Stimulated activated CD8-positive, alpha-beta memory T cell treated with anti-CD3 and anti-CD28 coated beads, Interleukin-2, amount 100 ng/mL, for 1 hour (primary cell): Measurements from ENCODE around the gene ARHGAP27.
"Not testable (repeated sequence)": the region's sequence is repeated elsewhere in the genome, so short reads cannot be mapped to it uniquely, and the experiment has no call there.

ENCODE experiments used
- DNase-seq, 2 donors: peaks; one replicate each; pipeline ENCODE4 v3.0.0-alpha.2; 2020; ENCODE audit warnings: low read depth in 2 of 2

Gene ARHGAP27

DNA sequence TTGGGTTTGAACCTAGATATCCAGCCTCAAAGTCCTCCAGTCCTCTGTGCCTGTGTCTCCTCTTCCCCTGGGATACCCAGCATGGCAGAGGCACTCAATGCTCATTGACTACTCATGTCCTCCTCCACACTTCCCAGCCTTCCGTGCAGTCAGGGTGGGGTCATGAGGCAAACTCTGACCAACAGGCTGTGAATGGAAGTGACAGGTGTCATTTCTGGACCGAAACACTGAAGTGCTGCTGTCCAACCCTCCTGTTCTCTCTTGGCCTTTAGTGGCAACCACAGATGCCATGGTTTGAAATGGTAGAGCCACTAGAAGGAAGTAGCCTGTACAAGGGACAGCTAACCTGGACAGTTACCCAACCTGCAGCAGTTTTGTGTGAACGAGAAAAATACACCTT is 69.2 kb downstream of the ARHGAP27 start:
- DNase-seq, result no peak

DNA sequence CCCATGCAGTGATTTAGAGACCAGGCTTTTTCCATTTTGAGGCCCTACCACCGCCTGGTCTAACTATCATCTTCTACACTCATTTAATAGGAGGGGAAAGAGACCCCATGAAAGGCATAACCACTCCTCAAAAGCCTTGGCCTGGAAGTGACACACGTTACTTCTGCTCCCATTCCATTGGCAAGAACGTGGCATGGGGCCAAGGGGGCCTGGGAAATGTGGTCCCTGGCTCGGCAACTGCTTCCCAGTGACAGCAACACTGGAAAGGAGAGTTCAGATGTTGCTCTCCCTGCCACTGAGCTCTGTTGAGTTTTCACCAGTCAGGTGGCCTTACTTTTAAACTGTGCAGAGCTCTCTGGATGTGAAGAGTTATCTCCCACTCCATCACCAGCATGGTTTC is 70.7 kb downstream of the ARHGAP27 start:
- no peak for DNase-seq

DNA sequence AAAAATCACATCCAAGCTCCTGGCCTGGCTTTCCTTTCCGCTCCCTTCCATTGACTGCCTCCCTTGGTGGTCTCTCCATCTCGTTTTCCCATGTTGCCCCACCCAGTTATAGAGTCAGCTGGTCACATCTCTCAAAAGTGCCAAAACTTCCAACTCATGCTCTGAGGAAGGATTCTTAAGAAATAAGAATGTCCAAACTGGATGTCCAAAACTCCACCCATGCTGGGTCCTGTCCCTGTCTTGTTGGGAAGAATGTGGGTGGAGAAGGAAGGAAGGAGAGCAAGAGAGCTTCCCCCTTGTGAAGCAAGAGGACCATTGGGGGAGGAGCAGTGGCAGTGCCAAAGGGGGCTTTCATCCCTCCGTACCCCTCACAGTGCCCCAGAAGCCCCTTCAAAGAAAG is 71.2 kb downstream of the ARHGAP27 start:
- no peak for DNase-seq

DNA sequence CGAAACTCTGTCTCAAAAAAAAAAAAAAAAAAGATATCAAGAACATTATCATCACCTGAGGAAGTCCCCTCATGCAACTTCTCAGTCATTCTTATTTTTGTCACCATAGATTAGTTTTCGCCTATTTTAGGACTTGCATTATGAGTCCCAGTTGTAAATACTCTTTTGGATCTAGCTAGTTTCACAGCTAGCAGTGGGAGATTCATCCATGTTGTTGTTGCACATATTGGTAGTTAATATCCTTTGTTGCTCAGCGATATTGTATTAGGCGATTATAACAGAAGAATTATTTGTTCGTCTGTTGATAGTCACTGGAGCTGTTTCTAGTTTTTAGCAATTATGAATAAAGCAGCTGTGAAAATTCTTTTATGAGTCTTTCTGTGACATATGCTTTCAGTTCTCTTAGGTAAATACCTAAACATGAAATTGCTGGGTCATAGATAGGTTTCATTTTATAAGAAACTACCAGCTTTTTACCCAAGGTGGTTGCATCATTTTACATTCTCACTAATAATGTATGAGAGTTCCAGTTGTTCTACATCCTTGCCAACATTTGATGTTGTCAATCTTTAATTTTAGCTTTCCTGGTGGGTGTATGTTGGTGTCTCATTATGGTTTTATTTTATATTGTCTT is 75.2 kb downstream of the ARHGAP27 start:
- no peak for DNase-seq

DNA sequence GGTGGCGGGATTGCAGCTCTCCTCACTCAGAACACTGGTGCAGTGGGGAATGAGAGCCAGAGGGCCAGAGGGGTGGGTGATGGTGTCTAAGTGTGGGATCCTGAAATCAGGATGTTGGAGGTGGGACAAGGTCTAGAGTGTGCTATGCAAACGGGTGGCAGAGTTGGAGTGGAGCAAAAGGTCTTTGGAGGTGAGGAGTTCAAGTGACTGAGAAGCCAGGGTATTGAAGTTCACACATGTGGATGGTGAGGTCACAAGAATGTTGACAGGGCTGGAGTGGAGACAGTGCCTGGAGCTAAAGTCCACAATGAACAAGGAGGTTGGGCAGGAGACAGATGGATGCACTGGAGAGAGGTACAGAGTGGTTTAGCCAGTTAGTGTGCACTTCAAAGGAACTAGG is 77.6 kb downstream of the ARHGAP27 start:
- no peak for DNase-seq

DNA sequence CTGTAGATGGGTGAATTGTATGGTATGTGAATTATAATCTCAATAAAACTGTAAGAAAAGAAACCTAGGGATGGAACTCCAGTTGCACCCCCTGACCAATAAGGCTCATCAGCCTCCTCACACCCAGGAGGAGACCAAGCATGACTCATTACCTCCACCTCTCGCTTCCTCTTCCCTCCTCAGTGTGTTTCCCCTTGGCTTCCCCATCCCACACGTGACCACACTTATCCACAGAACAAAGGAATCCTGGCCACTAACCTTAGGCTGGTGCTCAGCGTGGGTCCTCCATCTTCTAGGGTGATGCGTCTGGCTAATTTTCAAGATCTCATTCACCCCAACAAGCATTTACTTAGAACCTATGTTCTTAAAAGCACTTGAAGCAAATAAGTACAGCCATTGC is 79.6 kb downstream of the ARHGAP27 start:
- no peak for DNase-seq

DNA sequence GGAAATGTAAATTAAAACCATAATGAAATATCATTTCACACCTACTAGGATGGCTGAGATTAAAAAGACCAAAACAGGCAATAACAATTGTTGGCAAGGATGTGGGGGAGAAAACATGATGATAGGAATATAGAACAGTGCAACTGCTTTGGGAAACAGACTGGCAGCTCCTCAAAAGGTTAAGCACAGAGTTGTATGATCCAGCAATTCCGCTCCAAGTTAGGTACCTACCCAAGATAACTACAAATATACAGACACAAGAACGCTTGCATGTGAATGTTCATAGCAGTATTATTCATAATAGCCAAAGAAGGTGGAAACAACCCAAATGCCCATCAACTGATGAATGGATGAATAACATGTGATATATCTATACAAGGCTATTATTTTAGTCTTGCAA is 80.8 kb downstream of the ARHGAP27 start:
- DNase-seq, result no peak

DNA sequence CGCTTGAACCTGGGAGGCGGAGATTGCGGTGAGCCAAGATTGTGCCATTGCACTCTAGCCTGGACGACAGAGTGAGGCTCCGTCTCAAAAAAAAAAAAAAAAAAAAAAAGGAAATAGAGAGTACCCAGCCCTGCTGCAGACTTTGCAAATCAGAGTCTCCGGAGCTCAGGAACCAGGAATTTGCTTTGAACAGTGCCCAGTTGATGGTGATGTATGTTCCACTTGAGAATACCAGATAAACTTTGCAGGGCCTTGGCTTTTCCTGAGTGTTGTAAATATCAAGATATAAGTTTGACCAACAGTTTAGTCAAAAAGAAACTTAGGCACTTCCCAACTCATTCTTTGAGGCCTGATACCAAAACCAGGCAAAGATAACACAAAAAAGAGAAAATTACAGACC is 85.2 kb downstream of the ARHGAP27 start:
- no peak for DNase-seq

DNA sequence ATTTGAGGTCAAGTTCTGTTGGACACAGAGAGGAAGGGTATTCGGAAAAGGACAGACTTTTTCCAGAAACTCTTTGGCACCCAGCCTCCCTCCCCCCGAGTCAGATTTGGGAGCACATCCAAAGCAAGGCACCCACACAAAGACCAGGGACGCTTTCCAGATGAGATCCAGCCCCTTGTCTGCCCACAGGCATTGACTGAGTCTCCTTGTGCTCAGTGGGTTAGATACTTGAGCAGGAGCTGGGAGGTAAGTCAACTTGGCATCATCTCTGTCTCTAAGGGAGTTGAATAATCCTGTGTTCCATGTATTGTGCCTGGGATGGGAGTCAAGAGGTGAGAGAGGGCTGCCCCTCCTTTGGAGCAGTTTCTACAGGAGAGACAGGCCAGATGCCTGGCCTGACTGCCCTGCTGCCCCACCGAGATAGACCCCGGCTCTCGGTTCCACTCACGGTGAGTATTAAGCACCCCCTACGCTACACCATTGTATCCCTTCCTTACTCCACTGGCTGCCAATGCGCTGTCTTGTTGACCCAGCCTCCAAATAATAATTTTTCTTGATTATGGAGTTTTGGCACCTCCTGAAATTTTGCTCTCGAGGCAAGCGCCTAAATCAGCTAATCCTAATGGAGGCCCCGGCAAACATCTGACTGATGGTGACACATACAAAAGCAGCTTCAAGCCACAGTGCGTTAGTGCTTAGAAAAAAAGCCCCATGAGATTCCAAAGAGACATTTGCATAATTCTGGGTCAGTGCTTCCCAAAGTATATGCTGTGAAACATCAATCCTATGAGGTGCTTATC is 86.3 kb downstream of the ARHGAP27 start:
- DNase-seq, result no peak

DNA sequence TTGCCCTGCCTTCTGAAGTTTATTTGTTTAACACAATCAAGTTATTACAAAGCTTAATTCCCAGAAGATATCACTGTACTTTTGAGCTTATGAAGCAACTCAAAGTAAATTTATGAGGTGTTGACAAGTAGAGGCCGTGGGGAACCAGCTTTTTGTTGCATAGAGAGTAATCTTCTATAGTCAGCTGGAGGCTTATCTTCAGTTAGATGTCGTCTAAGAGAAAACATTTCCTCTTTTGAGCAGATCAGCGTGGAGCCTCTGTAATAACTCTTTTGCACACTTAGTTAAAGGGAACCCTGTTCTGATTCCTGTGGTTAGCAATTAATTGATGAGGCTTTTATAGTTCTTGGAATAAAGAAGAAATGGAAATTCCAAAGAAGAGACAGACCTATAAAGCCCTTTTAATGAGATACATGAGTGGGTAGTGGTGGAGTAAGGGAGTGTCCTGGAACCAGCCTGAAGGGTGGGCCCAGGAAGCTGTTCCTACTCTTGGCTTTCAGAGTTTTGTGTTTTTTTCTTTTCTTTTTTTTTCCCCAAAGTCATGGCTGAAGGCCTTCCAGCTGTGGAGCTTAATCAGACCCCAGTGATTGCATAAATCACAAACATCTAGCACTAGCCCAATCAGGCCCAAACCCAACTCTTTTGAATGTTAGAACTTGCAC is 87.0 kb downstream of the ARHGAP27 start:
- DNase-seq, result no peak

DNA sequence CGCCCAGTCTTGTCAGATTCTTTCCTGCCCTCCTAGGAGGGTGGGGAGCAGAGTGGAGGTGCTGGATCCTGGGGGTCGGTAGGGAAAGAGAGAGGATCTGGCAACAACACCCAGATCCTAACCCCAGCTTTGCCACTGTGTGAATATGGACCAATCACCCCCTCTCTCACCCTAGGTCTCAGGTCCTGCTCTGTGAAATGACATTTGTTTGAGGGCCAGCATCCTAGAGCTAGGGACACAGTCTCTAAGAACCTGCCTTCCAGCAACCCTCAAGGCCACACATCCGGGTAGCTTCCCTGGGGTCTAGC is 87.5 kb downstream of the ARHGAP27 start:
- no peak for DNase-seq

DNA sequence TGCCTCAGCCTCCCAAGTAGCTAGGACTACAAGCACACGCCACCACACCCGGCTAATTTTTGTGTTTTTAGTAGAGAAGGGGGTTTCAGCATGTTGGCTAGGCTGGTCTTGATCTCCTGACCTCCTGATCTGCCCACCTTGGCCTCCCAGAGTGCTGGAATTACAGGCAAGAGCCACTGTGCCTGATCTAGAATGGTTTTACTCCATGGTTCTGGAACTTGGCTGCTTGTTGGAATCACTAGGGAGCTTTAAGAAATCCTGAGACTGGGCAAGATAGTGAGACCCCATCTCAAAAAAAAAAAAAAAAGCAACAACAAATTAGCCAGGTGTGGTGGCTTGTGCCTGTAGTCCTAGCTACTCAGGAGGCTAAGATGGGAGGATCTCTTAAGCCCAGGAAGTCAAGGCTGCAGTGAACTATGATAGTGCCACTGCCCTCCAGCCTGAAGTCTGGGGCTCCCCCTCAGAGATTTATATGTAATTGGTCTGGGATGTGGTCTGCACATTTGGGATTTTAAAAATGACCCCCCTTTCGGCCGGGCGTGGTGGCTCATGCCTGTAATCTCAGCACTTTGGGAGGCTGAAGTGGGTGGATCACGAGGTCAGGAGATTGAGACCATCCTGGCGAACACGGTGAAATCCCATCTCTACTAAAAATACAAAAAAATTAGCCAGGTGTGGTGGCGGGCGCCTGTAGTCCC is 88.6 kb downstream of the ARHGAP27 start:
- DNase-seq, result not testable (repeated sequence)
